Left ventricle myocardium superior (tissue), 1 donor: Measurements from ENCODE around the gene LIFR. TPM values are rescaled to one million over a fixed set of nuclear protein-coding genes. Genes with fewer than 3 reads are reported as not detected.

ENCODE experiments used
- ATAC-seq: fragments of 200-7000 bp; cut with Tn5 transposase; one replicate; pipeline ENCODE4 v1.9.1; 2020; ENCODE audit warnings: mild to moderate bottlenecking, moderate library complexity
- DNase-seq: peaks from one replicate; pipeline ENCODE4 v3.0.0-alpha.2; 2020
- intact Hi-C: fragments of 100-400 bp; cut with micrococcal nuclease; formaldehyde crosslinking; loops from one replicate; pipeline ENCODE4 v1.11.0; 2022
- microRNA-seq: library from miRNA; unstranded; fragments of <30 nt; microRNA quantifications from one replicate; pipeline ENCODE4 v1.2.0, GENCODE V29; 2020; ENCODE audit warnings: borderline number of aligned reads
- total RNA-seq: library from RNA; stranded (reverse); fragmentation: NEBNext Ultra II Directional; extraction: Animal tissue kit (Norgen Biotek cat#: 25700); gene quantifications from one replicate; pipeline ENCODE4 v1.2.1, GENCODE V29; 2021
- donor health status: DM: no; HTN: yes; CAD: no; lungs with severe emphysema.

LIFR gene
- total RNA-seq, 1 donor from 2014 or later = 61.1 TPM

GRCh38 chr5:38431242-38431853 is 125.1 kb downstream of the LIFR start:
- intact Hi-C loops = no loop called here

DNA sequence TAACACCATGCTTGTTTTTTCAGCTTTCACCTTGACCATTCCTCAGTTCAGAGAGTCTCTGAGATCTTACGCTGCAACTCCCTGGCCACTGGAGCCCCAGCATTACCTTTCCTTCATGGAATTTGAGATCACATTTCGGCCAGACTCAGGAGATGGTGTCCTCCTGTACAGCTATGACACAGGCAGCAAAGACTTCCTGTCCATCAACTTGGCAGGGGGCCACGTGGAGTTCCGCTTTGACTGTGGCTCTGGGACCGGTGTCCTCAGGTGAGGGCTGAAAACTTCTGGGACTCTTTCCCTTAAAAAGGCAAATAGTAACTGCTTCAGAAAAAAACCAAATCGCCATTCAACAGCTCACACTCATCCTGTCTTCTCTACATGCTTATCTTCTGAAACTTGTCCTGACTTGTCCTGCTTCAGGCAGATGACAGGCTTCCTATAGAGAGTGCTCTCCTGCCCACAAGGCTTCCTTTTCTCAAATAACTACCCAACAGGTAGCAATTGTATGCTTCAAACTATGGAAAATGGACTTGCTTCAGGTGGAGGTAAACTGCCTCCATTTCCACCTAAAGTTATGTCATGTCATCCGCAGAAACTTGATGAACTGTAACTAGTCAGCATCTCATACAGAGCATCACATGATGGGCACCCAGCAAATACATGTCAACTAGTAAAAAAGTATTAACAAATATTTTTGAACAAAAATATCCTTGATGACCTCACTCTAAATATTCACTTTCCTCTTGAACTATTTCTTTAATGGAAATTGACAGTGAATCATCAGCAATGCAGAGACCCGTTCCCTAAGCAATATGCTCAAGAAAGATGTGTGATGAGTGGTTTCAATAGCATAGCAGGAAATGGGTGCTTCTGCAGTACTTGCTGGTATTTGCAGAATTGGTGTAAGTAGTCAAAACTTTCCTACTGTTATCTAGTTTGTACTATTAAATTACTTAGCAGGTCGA is 129.2 kb downstream of the LIFR start:
- no peak for ATAC-seq
- no peak for DNase-seq
- intact Hi-C loops = no loop called here

More at GRCh38 chr5:38431242-38431853, 125.1 kb downstream of the LIFR start:
- no peak for DNase-seq
- no peak for ATAC-seq

GRCh38 chr5:38426490-38426889 is 130.0 kb downstream of the LIFR start:
- ATAC-seq = no peak
- intact Hi-C loops = no loop called here
- no peak for DNase-seq

Small RNA genes within 50 kb of the gene (microRNA-seq; reads per million reads assigned to microRNA genes)
- not detected for gene MIR3650
